ENCODE data around the gene SPNS2. TPM values are rescaled to one million over a fixed set of nuclear protein-coding genes. Genes with fewer than 3 reads are reported as not detected.

Gene SPNS2
- total RNA-seq, 1 donor from 2014 or later = 18.6 TPM

DNA sequence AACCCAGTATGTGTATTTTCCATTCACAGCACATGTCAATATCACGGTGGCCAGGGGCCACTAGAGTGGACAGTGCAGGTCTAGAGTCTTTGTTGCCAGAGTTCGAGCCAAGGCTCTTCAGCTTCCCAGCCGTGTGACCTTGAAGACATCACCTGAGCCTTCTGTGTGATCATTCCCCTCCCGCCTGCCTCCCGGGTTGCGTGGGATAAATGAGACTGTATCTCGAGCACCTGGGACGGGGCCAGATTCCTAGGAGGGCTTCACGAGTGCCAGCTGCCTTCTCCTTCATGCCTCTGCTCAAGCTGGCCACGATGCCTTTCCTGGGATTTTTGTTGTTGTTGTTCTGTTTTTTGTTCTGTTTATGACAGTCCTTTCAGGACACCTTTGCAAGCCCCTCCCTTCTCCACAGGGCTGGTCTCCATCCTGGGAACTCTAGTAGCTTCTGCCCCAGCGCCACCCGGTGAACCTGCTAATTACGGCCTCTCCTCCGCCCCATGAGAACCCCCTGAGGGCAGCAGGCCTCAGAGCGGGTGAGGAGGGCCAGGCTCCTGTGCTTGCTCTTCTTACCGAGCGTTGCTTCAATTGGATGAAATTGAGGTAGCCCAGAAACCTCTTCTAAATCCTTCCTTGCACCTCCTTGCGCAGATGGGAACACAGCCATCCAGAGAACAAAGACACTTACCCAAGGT lies 3.9 kb downstream of the SPNS2 start:
- DNase-seq (ENCODE audit: low spot score) = no peak

DNA sequence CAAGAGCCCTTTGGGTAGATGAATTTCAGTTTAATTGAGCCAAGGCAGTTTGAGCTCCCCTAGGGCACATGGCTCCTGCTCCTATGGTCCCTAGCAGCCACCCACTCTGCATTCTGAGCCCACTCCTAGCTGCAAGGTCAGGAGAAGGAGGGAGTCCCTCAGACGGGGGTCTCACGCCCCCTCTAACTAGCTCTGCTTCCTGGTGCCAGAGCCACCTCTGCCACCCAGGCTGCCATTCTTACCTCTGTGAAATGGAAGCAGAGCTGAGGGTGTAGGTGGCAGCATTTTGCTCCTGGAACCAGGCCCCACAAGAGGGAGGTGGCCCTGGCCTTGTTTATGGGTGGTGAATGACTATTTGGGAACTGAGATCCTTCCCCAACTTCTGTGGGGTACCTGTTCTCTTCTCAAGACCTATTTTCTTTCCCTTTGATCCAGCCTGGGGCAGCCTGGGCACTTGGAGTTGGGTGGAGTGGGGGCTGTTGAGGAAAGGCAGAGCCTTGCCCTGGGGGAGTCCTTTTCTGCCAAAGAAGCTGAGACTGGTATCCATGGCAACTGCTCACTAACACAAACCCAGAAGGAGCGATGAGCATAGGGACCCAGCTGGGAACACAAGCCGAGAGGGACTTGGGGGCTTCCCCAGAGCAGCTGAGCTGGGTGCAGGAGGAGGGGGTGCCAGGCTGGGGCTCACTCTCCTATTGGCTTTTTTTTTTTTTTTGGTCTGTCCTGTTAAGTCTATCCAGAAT lies 4.8 kb downstream of the SPNS2 start:
- DNase-seq (ENCODE audit: low spot score) = no peak

DNA sequence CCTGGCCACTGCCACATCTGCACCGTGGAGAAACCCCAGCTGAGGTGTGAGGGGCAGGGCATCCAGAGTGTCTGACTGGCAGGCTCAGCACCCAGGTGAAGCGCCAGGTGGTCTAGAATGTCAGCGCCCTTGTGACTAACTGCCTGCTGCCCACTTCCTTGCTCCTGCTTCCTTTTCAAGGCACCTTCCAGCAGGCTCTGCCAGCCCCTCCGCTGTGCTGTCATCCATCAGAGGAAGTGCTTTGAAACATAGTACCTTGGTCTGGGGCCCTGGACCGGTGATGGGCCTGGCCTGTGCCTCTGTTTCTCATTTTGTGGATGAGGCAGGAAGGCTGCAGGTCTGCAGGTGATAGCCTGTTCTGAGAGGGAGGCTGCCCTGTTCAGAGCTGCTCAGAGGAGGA lies 5.5 kb downstream of the SPNS2 start:
- no peak for DNase-seq (ENCODE audit: low spot score)

GRCh38 chr17:4505187-4505586 lies 6.5 kb downstream of the SPNS2 start:
- no peak for DNase-seq (ENCODE audit: low spot score)

- DNase-seq (ENCODE audit: low spot score) = no peak
Observed at GRCh38 chr17:4506175-4506813, 7.6 kb downstream of the SPNS2 start.

- no peak for DNase-seq (ENCODE audit: low spot score)
Observed at GRCh38 chr17:4506892-4507291, 8.2 kb downstream of the SPNS2 start.

- no peak for DNase-seq (ENCODE audit: low spot score)
Observed at GRCh38 chr17:4507361-4508111, 8.9 kb downstream of the SPNS2 start.

- DNase-seq (ENCODE audit: low spot score) = no peak
Observed at GRCh38 chr17:4508207-4508606, 9.5 kb downstream of the SPNS2 start.

GRCh38 chr17:4509401-4509800 lies 10.7 kb downstream of the SPNS2 start:
- DNase-seq (ENCODE audit: low spot score) = no peak

- no peak for DNase-seq (ENCODE audit: low spot score)
Observed at GRCh38 chr17:4509923-4510617, 11.4 kb downstream of the SPNS2 start.

- no peak for DNase-seq (ENCODE audit: low spot score)
Observed at GRCh38 chr17:4510618-4510941, 11.9 kb downstream of the SPNS2 start.

GRCh38 chr17:4511199-4511932 lies 12.7 kb downstream of the SPNS2 start:
- no peak for DNase-seq (ENCODE audit: low spot score)

DNA sequence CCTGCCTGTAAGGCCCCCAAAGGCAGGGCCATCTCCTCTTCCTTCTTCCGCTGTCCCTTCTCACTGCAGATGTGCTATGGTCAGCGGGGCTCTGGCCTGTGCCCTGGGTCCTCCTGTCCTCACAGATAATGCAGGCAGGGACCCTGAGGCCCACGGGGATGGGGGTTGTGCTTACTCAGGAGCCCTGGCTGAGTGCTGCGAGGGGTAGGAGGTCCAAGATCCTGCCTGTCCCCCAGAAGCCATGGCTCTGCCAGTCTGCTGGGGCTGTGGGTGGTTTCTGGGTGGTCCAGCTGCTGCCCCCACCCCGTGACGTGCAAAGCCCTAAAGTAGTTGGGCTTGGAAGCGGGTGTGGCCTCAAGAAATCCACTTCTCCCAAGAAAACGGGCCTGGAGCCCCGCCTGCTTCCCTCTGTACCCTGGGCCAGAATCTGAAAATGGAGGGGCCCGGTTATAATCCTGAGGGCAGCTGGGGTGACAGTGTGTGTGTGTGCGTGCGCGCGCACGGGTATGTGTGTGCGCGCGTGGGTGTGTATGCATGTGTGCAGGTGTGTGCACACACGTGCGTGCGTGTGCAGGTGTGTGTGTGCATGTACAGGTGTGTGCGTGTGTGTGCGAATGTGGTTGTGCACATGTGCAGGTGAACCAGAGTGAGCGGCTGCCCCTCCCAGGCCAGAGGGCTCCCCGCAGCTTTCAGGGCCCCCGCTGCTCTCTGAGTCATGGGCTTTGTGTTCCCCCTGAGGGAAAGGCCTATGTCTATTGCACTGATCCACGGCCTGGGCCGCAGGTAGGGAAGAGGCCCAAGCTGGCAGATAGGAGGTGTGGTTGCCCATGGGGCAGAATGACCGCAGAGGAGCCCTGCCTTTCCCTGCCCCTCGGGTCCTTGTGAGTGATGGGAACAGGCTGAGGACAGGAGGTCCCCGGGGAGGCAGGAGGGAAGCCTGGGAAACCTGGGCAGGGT lies 13.8 kb downstream of the SPNS2 start:
- no peak for DNase-seq (ENCODE audit: low spot score)

DNA sequence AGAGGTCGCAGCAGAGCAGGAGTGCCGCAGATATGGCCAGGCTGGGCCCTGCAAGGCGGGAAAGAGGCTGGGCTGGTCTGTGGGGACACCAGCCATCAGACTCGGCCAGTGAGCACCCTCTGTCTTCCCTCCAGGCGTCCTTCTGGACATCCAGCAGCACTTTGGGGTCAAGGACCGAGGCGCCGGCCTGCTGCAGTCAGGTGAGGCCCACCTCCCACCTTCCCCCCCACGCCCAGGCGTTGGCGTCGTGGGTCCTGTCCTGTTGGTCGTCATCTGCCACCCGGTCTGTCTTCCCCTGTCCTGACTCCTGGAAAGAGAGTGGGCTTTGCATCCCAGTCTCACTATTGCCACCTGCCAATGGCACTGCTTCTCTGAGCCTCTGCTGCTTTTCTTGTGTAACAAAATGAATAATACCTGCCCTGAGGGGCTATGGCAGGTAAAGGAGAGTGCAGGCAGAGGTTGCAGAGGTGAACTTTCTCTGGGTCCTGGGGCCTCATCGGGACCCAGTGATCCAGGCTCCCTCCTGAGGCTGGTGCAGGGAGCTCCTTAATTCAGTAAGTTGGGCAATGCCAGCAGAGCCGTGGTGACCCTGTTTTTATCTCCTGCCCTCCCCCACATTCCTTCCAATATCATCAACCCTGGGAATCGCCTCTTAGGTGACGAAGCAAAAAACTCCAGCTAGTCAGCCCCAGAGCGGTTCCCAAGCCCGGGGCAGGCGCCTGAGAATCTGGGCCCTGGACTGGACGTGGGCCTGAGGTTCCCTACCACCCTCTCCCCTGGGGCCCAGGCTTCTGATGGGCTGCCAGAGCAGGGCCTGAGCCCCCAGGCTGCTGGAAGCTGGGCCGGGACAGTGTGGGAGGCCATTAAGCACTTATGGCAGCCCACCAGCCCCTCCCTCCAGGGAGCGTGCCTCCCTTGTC lies 14.7 kb downstream of the SPNS2 start:
- no peak for DNase-seq (ENCODE audit: low spot score)

GRCh38 chr17:4514206-4514605 lies 15.5 kb downstream of the SPNS2 start:
- no peak for DNase-seq (ENCODE audit: low spot score)

DNA sequence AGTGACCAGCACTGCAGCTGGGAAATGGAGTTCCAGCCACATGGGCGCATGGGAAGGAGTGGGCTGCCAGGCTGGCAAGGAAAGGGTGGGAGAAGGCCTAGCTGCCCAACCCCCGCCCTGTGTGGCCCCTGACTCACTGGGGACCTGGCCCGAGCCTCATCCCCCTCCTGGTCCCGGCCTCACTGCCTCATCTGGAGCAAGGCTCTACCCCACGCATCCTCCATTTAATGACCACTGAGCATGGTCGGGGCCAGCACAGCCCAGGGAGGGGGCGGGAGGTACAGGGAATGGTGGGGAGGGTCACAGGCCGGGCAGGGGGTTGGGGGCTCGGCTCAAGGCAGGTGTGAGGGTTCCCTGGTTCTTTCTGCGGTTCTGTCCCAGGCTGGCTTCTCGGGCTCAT lies 16.1 kb downstream of the SPNS2 start:
- no peak for DNase-seq (ENCODE audit: low spot score)

DNA sequence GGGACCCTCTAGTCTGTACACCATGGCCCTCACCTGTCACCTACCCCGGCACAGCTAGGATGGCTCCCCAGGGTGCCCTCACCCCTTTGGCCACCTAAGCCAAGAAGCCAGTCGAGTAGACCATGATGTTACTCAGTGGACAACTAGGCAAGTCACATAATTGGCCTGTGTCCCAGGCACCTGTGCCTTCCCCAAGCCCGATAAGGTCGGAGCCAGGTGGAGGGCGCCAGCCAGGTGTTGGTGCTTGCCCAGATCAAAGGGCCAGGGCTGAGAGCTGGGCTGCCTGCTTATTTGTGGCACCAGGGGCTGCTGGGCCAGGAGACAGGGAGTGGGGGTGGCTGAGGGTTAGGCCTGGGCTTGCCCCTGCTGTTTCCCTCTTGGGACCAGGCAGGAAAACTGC lies 16.8 kb downstream of the SPNS2 start:
- no peak for DNase-seq (ENCODE audit: low spot score)

- no peak for DNase-seq (ENCODE audit: low spot score)
Observed at GRCh38 chr17:4516735-4517134, 18.1 kb downstream of the SPNS2 start.

Measured in mesenteric fat pad (tissue), 1 donor.